GM04504 (cell line): ENCODE measurements around the gene FLT3.
"Not testable (repeated sequence)": the region's sequence is repeated elsewhere in the genome, so short reads cannot be mapped to it uniquely, and the experiment has no call there.

Source experiments
- DNase-seq: peaks from one replicate; pipeline ENCODE4 v3.0.0-alpha.2; 2012; ENCODE audit warnings: low read depth

FLT3 gene

DNA sequence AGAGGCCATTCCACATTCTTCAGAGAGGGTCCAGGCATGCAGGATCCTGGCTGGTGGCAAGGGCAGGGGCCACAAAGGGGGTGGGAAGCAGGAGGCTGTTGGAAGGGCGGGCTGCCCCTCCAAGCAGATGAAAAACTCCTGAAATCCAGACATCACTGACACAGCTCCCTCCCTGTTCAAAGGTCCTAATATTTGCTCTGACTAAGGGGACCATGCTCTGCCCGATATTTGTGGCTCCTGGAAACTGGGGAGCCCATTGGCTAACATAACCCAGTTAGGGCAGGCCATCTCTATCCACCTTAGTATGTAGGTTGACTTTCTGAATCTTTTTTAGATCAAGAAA is 127.9 kb downstream of the FLT3 start:
- no peak for DNase-seq

DNA sequence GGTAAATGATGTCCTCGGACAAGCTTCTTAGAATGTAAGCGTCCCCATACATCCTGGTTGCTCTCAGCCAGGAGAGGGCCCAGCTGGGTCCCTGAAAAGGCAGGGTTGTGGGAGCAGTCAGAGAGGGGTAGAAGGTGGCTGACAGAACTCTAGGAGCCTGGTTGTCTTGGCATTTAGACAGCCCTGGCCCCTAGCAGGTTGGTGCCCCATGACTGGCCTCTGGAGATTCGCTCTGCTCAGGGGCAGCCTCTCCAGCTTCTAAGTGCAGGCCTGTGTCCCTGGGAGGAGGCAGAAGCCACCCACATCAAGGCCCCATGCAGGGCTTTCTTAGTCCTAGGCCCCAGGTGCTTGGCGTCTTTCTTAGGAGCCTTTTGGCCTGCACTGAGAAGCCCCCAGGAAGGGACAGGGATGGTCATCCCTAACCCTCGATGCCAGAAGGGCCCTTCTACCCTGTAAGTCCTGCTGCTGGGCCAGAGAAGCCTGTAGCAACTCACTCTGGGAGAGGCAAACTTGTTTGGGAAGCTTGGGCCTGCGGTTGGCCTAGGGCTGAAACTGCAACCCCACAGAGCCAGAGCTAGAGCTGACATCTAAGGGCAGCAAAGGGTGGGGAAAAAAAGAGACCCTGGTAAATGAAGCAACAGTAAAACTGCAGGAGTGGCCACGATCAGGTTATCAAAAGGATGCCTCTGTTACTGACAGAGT is 128.4 kb downstream of the FLT3 start:
- no peak for DNase-seq

DNA sequence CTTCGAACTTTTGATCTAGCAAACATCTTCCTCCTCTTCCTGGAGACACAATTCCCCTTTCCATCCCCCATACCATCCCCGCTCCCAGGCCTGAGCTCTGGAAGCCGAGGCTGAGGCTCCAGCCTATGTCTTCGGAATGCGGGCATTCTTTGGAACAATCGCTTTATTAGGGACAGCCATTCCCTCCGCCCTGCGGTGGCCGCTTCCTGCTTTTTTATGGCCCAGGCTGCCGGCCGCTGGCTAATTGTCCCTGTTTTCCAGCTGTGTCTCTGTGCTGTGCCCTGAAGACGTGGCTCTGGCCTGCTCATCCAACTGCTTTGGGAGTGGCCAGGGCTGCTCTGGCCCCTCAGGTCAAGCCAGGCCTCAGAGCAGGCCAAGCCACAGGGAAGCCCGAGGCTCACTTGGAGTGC is 129.1 kb downstream of the FLT3 start:
- DNase-seq: no peak

DNA sequence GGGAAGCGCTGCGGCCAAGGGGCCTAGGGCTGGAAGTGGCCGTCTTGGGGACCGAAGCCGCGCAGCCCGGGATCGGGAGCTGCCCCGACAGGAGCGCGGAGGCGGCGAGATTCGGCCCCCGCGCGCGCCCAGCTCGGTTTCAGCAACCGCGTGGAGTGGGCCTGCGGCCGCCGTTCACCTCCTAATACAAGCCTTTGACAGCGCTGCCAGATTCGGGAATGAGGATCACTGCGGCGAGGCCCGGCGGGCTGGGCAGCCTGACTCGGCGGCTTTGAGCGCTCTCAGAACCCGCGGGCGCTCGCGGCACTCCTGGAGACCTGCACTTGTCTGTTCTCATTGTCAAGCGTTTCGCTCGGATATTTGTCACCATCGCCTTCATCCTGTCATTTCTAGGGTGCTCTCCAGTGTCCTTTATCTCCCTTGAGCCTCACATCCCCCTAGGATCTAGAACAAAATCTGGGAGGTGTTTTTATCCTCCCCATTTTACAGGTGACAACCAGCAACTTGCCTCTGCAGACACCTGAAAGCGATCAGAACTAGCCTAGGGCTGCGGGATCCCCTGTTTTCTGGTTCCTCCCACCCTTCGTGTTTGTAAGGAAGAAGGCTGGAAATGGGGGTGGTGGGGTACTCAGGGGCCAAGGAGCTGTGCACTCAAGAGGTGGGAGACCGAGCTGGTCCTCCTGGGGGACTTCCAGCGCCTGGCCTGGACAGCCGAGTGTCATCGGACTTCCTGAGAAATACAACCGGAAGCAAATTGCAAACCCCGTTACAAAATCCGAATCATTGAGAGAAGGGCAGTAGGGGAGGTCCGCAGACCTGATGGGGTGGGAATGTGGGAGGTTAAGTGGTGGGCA is 129.8 kb downstream of the FLT3 start:
- no peak for DNase-seq

DNA sequence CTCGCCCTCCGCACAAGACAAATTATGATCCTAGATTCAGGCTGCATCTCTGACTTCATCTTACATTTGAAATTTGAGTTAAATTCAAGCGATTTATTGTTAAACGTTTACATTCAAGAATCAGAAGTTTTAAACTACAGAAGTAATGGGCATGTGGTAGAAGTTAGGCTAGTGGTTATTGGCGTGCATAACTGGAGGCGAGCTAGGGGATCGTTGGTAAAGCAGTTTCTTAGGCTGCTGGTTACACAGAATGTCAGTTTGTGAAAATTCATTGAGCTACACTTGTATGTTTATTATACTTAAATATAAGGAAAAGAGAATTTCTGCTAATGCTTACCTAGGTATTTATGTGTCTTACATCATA is 130.5 kb downstream of the FLT3 start:
- no peak for DNase-seq

DNA sequence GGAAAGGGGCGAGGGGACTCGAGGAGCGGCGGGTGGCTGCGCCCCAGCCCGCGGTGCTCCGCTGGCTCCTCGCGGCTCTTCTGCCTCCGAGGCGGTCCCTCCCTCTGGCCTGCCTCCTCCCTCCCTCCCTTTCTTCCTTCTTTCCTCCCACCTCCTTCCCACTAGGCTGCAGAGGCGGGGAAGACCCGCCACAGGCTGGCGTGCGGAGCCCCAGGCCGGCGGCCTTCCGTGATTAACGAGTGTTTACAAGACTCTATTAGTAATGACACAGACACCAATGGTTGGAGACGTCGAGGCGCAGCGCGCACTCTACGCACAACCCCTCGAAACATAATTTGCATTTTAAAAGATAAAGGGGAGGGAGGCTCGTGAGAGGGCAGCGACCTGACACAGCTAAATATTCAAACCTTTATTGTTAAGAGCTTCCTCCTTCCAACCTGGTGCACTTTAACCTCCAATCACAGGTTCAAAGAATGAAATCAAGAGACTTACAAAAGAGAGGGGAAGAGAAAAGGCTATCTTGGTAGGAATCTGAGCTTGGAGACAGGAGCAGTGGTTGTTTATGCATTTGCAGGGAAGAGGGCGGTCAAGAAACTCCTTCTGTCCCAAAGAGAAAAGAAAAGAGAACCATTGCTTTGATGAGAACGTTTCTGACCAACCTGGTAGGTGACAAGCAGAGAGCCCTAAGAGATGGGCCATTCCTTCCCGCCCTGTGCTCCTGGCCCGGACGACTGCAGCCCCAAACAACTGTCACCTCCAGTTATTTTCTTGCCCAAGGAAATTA is 131.1 kb downstream of the FLT3 start, which contains the start of gene CDX2:
CDX2 (minus strand) TSS at position 234 of the 784 bp plus-strand sequence. CDS start 309 bp downstream, outside the sequence.
- DNase-seq: no peak

DNA sequence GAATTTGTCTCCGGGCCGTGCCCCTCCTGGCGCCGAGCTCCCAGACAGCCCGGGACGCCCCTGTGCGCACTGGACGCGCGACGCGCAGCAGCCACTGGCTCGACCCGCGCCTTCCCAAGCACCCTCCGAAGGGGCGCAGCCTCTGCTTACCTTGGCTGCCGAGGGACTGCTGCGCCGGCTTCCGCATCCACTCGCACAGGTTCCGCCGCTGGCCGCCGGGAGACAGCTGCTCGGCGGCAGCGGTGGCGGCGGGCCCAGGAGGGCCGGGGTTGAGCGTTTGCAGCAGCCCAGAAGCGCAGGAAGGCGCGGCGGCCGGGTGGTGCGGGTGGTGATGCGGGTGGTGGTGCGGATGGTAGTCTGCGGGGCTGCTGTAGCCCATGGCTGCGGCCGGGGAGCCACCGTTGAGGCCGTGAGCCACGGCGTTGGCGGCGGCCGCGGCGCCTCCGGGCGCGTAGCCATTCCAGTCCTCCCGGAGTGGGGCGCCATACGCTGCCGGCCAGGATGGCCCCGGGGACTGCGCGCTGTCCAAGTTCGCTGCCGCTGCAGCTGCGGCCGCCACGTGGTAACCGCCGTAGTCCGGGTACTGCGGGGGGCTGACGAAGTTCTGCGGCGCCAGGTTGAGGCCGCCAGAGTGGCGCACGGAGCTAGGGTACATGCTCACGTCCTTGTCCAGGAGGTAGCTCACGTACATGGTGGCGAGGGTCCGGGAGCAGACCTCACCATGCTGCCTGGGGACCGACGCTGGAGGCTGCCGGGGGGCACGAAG is 131.9 kb downstream of the FLT3 start:
- no peak for DNase-seq

DNA sequence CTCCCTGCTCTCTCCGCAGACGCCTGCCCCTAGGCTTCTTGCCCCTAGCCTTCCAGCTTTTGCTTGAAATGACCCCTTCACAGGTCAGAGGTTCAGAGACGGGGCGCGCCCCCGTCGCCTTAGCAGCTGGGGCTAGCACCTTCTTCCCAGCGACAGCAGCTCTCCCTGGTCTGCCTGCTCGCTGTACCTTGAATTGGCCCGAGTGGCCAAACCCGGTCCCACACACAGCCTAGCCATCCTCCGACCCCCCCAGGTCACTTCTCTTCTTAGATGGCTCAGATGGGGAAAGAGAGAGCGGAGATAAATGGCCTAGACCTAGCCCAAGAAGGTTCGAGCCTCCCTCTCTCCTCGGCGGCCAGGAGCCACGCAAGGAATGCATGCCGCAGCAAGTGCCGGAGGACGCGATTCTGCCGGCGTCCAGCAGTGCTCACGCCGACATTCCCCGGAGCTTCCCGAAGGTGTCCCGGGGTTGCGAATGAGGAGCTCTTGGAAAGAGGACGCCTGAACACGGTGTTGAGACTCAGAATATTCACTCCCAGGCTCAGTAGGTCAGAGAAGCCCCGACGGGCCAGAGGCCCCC is 132.6 kb downstream of the FLT3 start:
- no peak for DNase-seq

DNA sequence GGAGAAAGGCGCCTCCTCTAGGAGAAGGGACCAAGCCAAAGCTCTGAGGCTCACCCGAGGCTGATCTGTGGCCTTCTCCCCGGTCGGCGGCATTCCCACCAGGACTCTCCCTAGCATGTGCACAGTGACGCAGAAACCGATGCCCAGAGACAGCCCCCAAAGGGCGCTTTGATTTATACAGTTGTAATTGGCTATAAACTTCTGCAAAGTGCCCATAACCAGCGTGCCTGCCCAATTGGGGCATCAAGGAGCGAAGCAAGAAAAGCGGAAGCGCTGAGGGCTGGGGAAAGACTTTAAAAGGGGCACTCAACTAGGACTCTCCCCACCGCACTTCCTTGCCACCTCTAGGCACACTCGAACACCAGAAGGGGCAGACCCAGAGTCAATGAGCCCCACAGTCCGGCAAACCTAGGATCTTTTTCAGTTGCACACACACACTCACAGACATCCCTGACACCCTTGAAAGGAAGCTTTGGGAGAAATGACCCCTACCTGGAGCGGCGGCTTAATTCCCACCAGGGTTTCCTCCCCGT is 133.1 kb downstream of the FLT3 start:
- DNase-seq: no peak

DNA sequence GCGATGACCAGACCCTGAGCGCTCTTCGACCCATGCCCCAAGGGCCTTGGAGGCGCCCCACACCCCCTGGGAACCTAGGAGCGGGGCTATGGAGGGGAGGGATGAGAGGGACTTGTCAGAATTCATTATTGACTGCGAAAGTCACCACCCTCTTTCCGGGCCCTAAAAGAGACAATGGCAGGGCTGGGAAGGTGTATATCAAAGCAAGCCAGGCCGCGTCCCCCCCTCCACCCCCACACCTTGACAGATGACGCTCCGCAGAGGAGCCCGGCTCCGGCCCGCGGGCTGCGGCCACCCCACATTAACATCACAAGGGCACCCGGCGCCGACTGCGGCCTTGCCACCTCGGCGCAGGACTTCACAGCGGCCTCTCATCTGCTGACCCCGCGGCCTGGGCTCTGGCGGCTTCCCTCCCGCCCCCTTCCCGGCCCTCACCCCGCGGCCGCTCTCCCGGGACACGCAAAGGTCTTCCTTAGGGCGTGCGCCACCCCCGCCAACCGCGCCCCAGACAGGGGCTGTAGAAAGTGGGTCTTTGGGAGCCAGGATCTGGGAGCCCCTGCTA is 133.7 kb downstream of the FLT3 start:
- no peak for DNase-seq

DNA sequence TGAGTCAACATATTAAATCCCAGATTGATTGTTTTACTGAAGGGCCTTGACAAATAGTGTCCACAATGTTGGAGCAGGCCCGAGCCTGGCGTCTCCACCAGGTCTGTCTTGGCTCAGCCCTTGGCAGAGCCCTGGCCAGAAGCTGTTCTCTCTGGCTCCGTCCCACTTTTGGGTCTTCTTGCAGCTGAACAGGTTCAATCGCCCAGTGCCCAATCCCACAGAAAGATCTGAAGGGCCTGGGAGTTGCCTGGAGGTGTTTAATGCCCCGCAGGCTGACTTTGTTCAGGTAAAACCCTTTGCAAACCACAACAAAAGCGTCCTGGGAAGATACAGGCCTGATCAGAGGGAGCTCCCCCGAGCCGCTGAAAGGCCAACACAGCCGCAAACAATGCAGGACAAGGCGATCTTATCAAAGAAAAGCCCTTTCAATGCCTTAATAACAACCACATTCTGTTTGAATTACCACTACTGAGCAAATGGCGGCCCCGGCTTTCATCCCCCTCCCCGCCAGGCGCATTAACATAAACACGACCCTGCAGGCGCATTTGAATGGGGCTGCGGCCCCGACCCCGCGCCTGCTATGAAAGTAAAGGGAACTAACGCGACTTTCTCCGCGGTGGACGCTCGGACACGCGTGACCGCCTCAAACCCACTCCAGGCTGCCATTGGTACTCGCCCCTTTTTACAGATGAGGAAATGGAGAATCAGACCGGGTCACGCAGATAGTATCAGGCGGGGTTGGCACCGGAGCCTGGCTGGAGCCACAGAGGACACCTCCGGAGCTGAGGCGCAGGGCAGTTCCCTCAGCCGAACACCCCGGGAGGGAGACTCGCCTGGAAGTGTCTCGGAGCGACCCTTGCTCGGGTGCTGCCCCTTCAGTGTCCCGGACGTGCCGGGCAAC is 134.4 kb downstream of the FLT3 start:
- no peak for DNase-seq

DNA sequence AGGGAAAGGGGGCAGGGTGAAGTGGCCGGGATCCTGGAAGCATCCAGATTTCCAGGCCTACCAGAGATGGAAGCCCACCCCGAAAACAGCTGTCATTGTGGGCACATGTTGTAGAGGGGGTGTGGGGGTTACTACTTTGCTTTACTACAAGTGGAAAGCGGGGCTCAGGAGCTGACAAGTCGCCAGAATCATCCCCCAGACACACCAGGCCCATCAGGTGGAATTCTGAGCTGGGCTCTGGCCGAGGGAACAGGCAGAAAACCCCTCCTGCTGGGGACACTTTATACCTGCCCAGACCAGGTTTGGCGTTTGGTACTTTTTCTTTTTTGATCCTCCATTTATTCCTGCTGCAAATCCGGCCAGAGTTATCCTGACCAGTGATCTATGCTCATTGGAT is 135.0 kb downstream of the FLT3 start:
- no peak for DNase-seq

DNA sequence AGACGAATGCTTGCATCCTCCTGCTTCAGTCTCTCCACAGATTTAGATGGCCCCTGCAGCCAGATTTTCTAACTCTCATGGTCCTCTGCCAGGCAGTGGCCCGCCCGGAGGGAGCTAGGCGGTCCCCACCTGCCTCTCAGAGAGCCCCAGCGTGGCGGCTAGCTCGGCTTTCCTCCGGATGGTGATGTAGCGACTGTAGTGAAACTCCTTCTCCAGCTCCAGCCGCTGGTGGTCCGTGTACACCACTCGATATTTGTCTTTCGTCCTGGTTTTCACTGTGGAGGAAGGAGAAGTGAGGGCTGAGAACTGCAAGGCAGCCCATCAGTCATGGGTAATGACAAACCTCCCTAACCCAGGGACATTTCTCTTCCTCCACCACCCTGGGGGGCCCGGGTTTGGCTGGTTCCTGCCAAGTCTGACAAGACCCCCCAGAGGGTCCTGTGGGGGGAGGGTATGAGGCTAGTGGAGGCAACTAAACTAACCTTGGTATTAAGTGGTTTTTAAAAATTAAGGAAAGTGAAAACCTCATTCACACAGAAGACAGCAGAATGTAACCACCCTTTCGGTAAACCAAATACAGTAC is 135.5 kb downstream of the FLT3 start:
- no peak for DNase-seq

DNA sequence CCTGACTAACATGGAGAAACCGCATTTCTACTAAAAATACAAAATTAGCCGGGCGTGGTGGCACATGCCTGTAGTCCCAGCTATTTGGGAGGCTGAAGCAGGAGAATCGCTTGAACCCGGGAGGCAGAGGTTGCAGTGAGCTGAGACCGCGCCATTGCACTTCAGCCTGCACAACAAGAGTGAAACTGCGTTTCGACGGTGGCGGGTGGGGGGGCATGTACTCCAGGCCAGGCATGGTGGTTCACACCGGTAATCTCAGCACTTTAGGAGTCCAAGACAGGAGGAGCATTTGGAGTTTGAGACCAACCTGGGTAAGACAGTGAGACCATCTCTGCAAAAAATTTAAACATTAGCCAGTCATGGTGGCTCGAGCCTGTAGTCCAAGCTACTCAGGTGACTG is 136.2 kb downstream of the FLT3 start:
- DNase-seq: not testable (repeated sequence)

DNA sequence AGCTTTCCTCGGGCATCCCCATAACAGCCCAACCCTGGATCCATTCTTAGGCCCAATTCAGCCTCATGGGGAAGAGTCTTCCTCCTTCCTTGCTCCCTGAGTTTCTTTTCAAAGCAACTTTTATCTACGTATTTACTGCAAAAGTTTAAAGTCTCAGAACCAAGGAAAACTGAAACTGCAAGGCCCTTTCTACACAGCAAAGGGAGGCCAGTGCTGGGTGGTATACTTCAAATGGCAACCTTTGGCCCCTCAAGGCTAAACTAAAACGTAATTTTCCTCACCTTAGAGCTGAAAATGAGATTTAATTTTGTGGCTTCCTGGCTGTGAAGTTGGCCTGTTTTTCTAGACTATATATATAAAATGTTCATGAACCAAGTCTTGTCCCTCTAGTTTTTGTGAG is 136.9 kb downstream of the FLT3 start:
- DNase-seq: no peak

DNA sequence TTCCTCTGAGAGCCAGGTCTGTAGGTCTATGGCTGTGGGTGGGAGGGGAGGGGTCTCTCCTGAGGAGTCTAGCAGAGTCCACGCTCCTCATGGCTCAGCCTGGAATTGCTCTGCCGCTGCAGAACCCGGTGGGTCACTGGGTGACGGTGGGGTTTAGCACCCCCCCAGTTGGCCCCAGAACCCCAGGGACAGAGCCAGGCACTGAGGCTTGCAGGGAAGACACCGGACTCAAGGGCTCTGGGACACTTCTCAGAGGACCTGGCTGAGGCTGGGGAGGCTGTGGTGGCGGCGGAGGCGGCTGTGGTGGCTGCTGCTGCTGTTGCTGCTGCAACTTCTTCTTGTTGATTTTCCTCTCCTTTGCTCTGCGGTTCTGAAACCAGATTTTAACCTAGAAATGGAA is 137.4 kb downstream of the FLT3 start:
- no peak for DNase-seq

DNA sequence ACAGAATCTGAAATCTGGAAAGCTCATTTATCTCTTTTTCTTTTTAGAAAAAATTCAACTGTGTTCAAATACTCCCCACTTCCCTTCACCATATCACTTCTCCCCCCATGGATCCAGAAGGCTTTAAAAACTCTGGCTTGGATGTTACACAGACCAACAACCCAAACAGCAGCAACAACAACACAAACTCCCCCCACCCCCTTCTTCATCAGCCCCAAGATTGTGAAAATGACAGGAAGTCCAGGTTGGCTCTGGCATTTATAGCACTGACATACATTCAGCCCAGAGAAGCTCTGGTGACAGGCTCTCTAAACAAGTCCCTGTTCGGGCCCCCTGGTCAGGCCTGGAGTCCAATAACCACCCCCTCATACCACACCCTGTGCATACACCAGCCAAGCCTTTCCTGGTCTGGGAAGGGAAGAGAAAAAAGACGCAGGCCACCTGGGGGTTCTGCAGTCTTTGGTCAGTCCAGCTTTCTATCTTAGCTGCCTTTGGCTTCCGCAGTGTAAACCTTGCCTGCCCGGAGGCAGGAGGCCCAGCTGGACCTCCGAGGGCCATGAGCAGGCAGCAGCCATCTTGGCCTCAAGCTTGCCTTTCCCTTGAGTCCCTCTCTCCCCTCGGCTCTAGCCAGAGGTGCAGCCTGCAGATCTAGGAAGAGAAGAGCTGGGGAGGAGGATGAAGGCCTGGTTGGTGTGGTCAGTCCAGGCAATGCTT is 138.1 kb downstream of the FLT3 start:
- no peak for DNase-seq

DNA sequence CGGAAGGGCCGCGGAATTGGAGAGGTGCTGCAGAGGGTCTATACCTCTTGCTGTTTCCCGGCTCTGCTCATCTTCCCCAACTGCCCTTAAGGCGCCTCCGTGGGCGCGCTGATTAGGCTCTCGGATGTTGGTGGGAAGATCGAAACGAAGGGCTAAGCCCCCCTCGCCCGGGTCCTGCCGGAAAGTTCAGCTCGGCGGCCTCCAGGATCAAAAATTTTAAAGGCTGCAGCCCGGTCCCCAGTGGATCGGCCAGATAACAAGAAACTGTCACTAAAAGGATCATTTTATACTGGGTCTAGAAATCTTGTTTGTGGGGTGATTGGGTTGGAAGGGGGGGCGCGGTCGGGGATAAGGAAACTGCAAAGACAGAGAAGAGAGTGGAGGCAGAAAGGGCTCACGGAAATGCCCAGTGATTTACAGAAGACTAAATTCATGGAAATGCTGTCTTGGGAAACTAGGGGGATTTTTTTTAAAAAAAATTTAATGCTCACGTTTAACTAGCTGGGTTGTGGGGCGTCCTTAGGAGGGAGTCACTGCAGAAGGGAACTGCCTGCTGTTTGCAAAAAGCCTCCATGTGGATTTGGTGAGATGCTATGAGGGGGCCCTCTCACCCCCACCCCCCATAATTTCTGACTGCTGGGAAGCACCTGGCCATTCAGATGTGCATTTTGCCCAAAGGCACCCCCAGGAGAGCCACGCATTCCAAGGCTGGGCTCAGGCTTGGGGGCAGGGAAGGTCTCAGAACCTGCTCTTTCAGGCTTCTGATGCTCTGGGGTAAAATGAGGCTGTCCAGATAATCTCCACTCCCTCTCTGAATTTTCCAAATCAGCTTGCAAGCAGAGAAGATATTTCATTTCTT is 138.9 kb downstream of the FLT3 start:
- no peak for DNase-seq
